GM23338 (cell line): Measurements from ENCODE around the gene JAGN1. TPM values are rescaled to one million over a fixed set of nuclear protein-coding genes. Genes with fewer than 3 reads are reported as not detected.
A peak's percentile ranks its signal among the peaks of the same experiment; 100 is the strongest.

Source experiments
- ATAC-seq: fragments of 200-7000 bp; cut with Tn5 transposase; 3 replicates; pipeline ENCODE4 v1.9.1; 2020
- DNase-seq: peaks from one replicate; pipeline ENCODE4 v3.0.0-alpha.2; 2015; ENCODE audit warnings: low spot score
- H2AFZ ChIP-seq: fragments of 200-600 bp; sonication (generic); 2 replicates; pipeline ENCODE4 v1.8.0; 2016; ENCODE audit warnings: antibody characterized with exemption, mild to moderate bottlenecking, moderate library complexity
- H3F3A ChIP-seq: fragments of 200-600 bp; sonication (generic); replicated peaks from 2 replicates; pipeline ENCODE4 v1.8.0; 2017; ENCODE audit warnings: antibody characterized with exemption, mixed run types, low read depth
- H3K27ac ChIP-seq: fragments of 200-600 bp; sonication (generic); 2 replicates; pipeline ENCODE4 v1.6.1; 2016; ENCODE audit warnings: low read depth
- H3K27me3 ChIP-seq: fragments of 200-600 bp; sonication (generic); 2 replicates; pipeline ENCODE4 v1.8.0; 2016; ENCODE audit warnings: mild to moderate bottlenecking, mixed run types, moderate library complexity; ENCODE audit not compliant: insufficient read depth
- H3K36me3 ChIP-seq: fragments of 200-600 bp; sonication (generic); 2 replicates; pipeline ENCODE4 v1.8.0; 2016; ENCODE audit warnings: mild to moderate bottlenecking; ENCODE audit not compliant: insufficient read depth
- H3K4me1 ChIP-seq: fragments of 200-600 bp; sonication (generic); 2 replicates; pipeline ENCODE4 v1.8.0; 2016; ENCODE audit warnings: mild to moderate bottlenecking, moderate library complexity; ENCODE audit not compliant: insufficient read depth
- H3K4me2 ChIP-seq: fragments of 200-600 bp; sonication (generic); 2 replicates; pipeline ENCODE4 v1.7.1; 2017; ENCODE audit warnings: mixed run types
- H3K4me3 ChIP-seq: fragments of 200-600 bp; sonication (generic); 2 replicates; pipeline ENCODE4 v1.6.1; 2016; ENCODE audit warnings: mixed run types
- H3K79me2 ChIP-seq: fragments of 200-600 bp; sonication (generic); replicated peaks from 2 replicates; pipeline ENCODE4 v1.8.0; 2017; ENCODE audit warnings: mild to moderate bottlenecking; ENCODE audit not compliant: insufficient read depth
- H3K9me2 ChIP-seq: fragments of 200-600 bp; sonication (generic); 2 replicates; pipeline ENCODE4 v1.8.0; 2017; ENCODE audit not compliant: insufficient read depth
- H4K20me1 ChIP-seq: fragments of 200-600 bp; sonication (generic); replicated peaks from 2 replicates; pipeline ENCODE4 v1.8.0; 2017; ENCODE audit warnings: mild to moderate bottlenecking; ENCODE audit not compliant: insufficient read depth
- H3K27ac Mint-ChIP-seq: 2 replicates; pipeline ENCODE4 v1.8.0; 2020; ENCODE audit warnings: inconsistent platforms, mild to moderate bottlenecking, moderate library complexity, mixed read lengths
- H3K27me3 Mint-ChIP-seq: 3 replicates; pipeline ENCODE4 v1.8.0; 2022; ENCODE audit warnings: low read depth, mild to moderate bottlenecking, moderate library complexity, mixed read lengths, inconsistent platforms; ENCODE audit not compliant: insufficient read depth, poor library complexity
- H3K36me3 Mint-ChIP-seq: 3 replicates; pipeline ENCODE4 v1.8.0; 2021; ENCODE audit warnings: low read depth, mild to moderate bottlenecking, inconsistent platforms, moderate library complexity, mixed read lengths
- H3K4me1 Mint-ChIP-seq: 3 replicates; pipeline ENCODE4 v1.8.0; 2020; ENCODE audit warnings: mild to moderate bottlenecking, inconsistent platforms, mixed read lengths
- H3K4me3 Mint-ChIP-seq: 3 replicates; pipeline ENCODE4 v1.8.0; 2021; ENCODE audit warnings: moderate library complexity, mild to moderate bottlenecking, inconsistent platforms, mixed read lengths
- H3K9me3 Mint-ChIP-seq: 3 replicates; pipeline ENCODE4 v1.8.0; 2020; ENCODE audit warnings: moderate library complexity, mild to moderate bottlenecking, inconsistent platforms, mixed read lengths
- CREB1 ChIP-seq: fragments of 250-450 bp; sonication (Bioruptor Pico); IDR thresholded peaks from 2 replicates; pipeline ENCODE4 v1.5.0; 2020; ENCODE audit warnings: low read depth, mild to moderate bottlenecking, moderate library complexity
- CTCF ChIP-seq, 2 experiments: fragments of 200-600 bp in 1 of 2; sonication (generic) in 1 of 2; conservative IDR thresholded peaks; 2 replicates each; pipeline versions ENCODE4 v1.5.1 to v1.6.1; 2016 to 2017; ENCODE audit warnings: antibody characterized with exemption in 2 of 2, low read depth in 2 of 2, mild to moderate bottlenecking in 2 of 2, moderate library complexity in 1 of 2
- ETS1 ChIP-seq: IDR thresholded peaks from 2 replicates; pipeline ENCODE4 v1.6.1; 2016; ENCODE audit warnings: antibody characterized with exemption
- EZH2 ChIP-seq: fragments of 200-600 bp; sonication (generic); IDR thresholded peaks from one replicate; pipeline ENCODE4 v1.8.0; 2017; ENCODE audit warnings: antibody characterized with exemption, mild to moderate bottlenecking, low read depth; ENCODE audit not compliant: unreplicated experiment
- EZH2phosphoT487 ChIP-seq: fragments of 200-600 bp; sonication (generic); IDR thresholded peaks from one replicate; pipeline ENCODE4 v1.8.1; 2018; ENCODE audit warnings: antibody characterized with exemption; ENCODE audit not compliant: unreplicated experiment
- JUNB ChIP-seq: IDR thresholded peaks from one replicate; pipeline ENCODE4 v1.6.1; 2016; ENCODE audit warnings: antibody characterized with exemption; ENCODE audit not compliant: unreplicated experiment
- NANOG ChIP-seq: IDR thresholded peaks from 2 replicates; pipeline ENCODE4 v1.6.1; 2016; ENCODE audit warnings: antibody characterized with exemption, borderline replicate concordance
- POLR2AphosphoS5 ChIP-seq: IDR thresholded peaks from 2 replicates; pipeline ENCODE4 v1.6.1; 2016; ENCODE audit warnings: antibody characterized with exemption, low read depth
- REST ChIP-seq: IDR thresholded peaks from one replicate; pipeline ENCODE4 v1.6.1; 2018; ENCODE audit warnings: antibody characterized with exemption; ENCODE audit not compliant: unreplicated experiment
- STAT1 ChIP-seq: IDR thresholded peaks from one replicate; pipeline ENCODE4 v1.6.1; 2016; ENCODE audit warnings: antibody characterized with exemption; ENCODE audit not compliant: unreplicated experiment
- ZNF114 ChIP-seq: fragments of 250-450 bp; sonication (Bioruptor Pico); IDR thresholded peaks from 2 replicates; pipeline ENCODE4 v1.5.0; 2020; ENCODE audit warnings: mild to moderate bottlenecking, moderate library complexity
- ZNF331 ChIP-seq: fragments of 250-450 bp; sonication (Bioruptor Pico); IDR thresholded peaks from 2 replicates; pipeline ENCODE4 v1.5.0; 2020; ENCODE audit warnings: low read depth, mild to moderate bottlenecking, moderate library complexity
- ZNF462 ChIP-seq: fragments of 250-450 bp; sonication (Bioruptor Pico); IDR thresholded peaks from 2 replicates; pipeline ENCODE4 v1.5.0; 2020; ENCODE audit warnings: mild to moderate bottlenecking, moderate library complexity
- polyA plus RNA-seq: library from polyadenylated mRNA; unstranded; fragments of >200 nt; fragmentation: Nextera tagmentation; extraction: Ambion mirVana; gene quantifications from 2 replicates; pipeline ENCODE4 v1.2.1, GENCODE V29; 2016
- total RNA-seq: library from RNA; depleted of rRNA; stranded (reverse); fragments of >200 nt; shearing (Covaris generic); gene quantifications from 2 replicates; pipeline ENCODE4 v1.2.3, GENCODE V29; 2014

The JAGN1 gene
- total and polyA plus RNA-seq, 2 experiments from 2014 or later: 22.5 to 32.0 TPM

- Mint-ChIP-seq H3K4me1 (peaks cover 16% of the 10 kb centered on the region), H3K27me3 (peaks cover 8% of the 10 kb centered on the region), H3K9me3 (peaks cover 6% of the 10 kb centered on the region), H3K36me3 (peaks cover 6% of the 10 kb centered on the region), H3K4me3 (peak within 1 kb of the TSS; percentile 77), H3K27ac (no peak within 1 kb of the TSS)
- Histone ChIP-seq H3K4me3 (peak within 1 kb of the TSS; percentile 72), H3K27me3 (peaks cover 12% of the 10 kb centered on the region; the same call in 1 of the 2 replicates), H3F3A (0 out of 2 replicates have a peak, but pooled peaks cover 5% of the 10 kb centered on the region), H3K79me2 (no peaks in the 10 kb centered on the region), H3K27ac (no peak within 1 kb of the TSS), H4K20me1 (no peaks in the 10 kb centered on the region), H3K4me1 (peaks cover 17% of the 10 kb centered on the region), H3K36me3 (no peaks in the 10 kb centered on the region), H3K9me2 (0 out of 2 replicates have a peak, but pooled peaks cover 4% of the 10 kb centered on the region), H2AFZ (peak within 1 kb of the TSS; percentile 86), H3K4me2 (peak within 1 kb of the TSS; percentile 91)
- ATAC-seq: peak; percentile 78
- peak; percentile 91 for DNase-seq
- TF ChIP-seq ZNF114 (CRISPR knock-in tag): no peak
- 0 out of 4 replicates have a peak, but pooled peaks of 1 of the 2 experiments have one; percentile 9 for TF ChIP-seq CTCF (conservative IDR thresholded peaks at IDR 0.05; ENCODE audit: low read depth in 2 of 2)
- no peak for TF ChIP-seq CREB1
- TF ChIP-seq ETS1: no peak
- no peak for TF ChIP-seq REST
- no peak for TF ChIP-seq STAT1
- no peak for TF ChIP-seq EZH2
- TF ChIP-seq ZNF462 (CRISPR knock-in tag): no peak
- no peak for TF ChIP-seq ZNF331
- TF ChIP-seq NANOG: no peak
- TF ChIP-seq JUNB: no peak
- peak; percentile 60 for TF ChIP-seq POLR2AphosphoS5
- TF ChIP-seq EZH2phosphoT487: no peak
These were observed 26.6 kb downstream of the JAGN1 start, which contains the start of gene IL17RC for GRCh38 chr3:9916734-9917680. Gene IL17RC (plus strand): TSS chr3:9917098. CDS start chr3:9917316, 218 bp downstream.
